Astrocyte (in vitro differentiated cells and primary cell): ENCODE measurements around the gene TTF1. TPM values are rescaled to one million over a fixed set of nuclear protein-coding genes. Genes with fewer than 3 reads are reported as not detected.

ENCODE experiments used
- DNase-seq: peaks from one replicate; pipeline ENCODE4 v3.0.0-alpha.2; 2010; ENCODE audit warnings: low read depth
- FAIRE-seq: peaks from 2 replicates; lab custom pipeline; 2011; peaks lifted over from hg19 to GRCh38; lab: Jason Lieb, UNC
- H2AFZ ChIP-seq: 2 replicates; pipeline ENCODE4 v1.6.0; 2012; ENCODE audit warnings: low read depth, low read length, inconsistent platforms
- H3K27ac ChIP-seq: 2 replicates; pipeline ENCODE4 v1.5.1; 2011; ENCODE audit warnings: low read depth, low read length, inconsistent platforms
- H3K27me3 ChIP-seq: 2 replicates; pipeline ENCODE4 v1.6.0; 2011; ENCODE audit warnings: low read length, inconsistent platforms; ENCODE audit not compliant: insufficient read depth
- H3K36me3 ChIP-seq: 2 replicates; pipeline ENCODE4 v1.5.1; 2011; ENCODE audit warnings: low read length, inconsistent platforms; ENCODE audit not compliant: insufficient read depth
- H3K4me1 ChIP-seq: 2 replicates; pipeline ENCODE4 v1.5.1; 2011; ENCODE audit warnings: low read length, inconsistent platforms; ENCODE audit not compliant: insufficient read depth
- H3K4me2 ChIP-seq: 2 replicates; pipeline ENCODE4 v1.6.0; 2012; ENCODE audit warnings: low read length, inconsistent platforms
- H3K4me3 ChIP-seq: 2 replicates; pipeline ENCODE4 v1.5.1; 2011; ENCODE audit warnings: low read depth, mild to moderate bottlenecking, low read length, inconsistent platforms; ENCODE audit not compliant: insufficient read depth
- H3K79me2 ChIP-seq: 2 replicates; pipeline ENCODE4 v1.6.0; 2012; ENCODE audit warnings: mild to moderate bottlenecking, low read length, inconsistent platforms; ENCODE audit not compliant: insufficient read depth
- H3K9ac ChIP-seq: 2 replicates; pipeline ENCODE4 v1.6.0; 2012; ENCODE audit warnings: mild to moderate bottlenecking, low read length, inconsistent platforms
- H3K9me3 ChIP-seq: 2 replicates; pipeline ENCODE4 v1.5.1; 2012; ENCODE audit warnings: low read depth, mild to moderate bottlenecking, low read length, inconsistent platforms; ENCODE audit not compliant: insufficient read depth
- H4K20me1 ChIP-seq: 2 replicates; pipeline ENCODE4 v1.6.0; 2012; ENCODE audit warnings: low read length, inconsistent platforms; ENCODE audit not compliant: insufficient read depth
- H3K27ac Mint-ChIP-seq: one replicate; pipeline ENCODE4 v1.8.0; 2021; ENCODE audit warnings: mild to moderate bottlenecking, mixed read lengths; ENCODE audit not compliant: unreplicated experiment
- H3K27me3 Mint-ChIP-seq: one replicate; pipeline ENCODE4 v1.8.0; 2021; ENCODE audit warnings: low read depth, mixed read lengths; ENCODE audit not compliant: unreplicated experiment
- H3K36me3 Mint-ChIP-seq: one replicate; pipeline ENCODE4 v1.8.0; 2021; ENCODE audit warnings: low read depth, mixed read lengths; ENCODE audit not compliant: unreplicated experiment
- H3K4me1 Mint-ChIP-seq: one replicate; pipeline ENCODE4 v1.8.0; 2021; ENCODE audit warnings: low read depth, mixed read lengths; ENCODE audit not compliant: unreplicated experiment
- H3K4me3 Mint-ChIP-seq: one replicate; pipeline ENCODE4 v1.8.0; 2021; ENCODE audit warnings: mild to moderate bottlenecking, moderate library complexity, mixed read lengths; ENCODE audit not compliant: unreplicated experiment
- H3K9me3 Mint-ChIP-seq: one replicate; pipeline ENCODE4 v1.8.0; 2021; ENCODE audit warnings: mild to moderate bottlenecking, mixed read lengths; ENCODE audit not compliant: unreplicated experiment
- CTCF ChIP-seq: IDR thresholded peaks from 2 replicates; pipeline ENCODE4 v1.5.1; 2011; ENCODE audit warnings: low read depth, mild to moderate bottlenecking, inconsistent platforms, low read length, moderate library complexity; ENCODE audit not compliant: insufficient read depth
- EZH2 ChIP-seq: IDR thresholded peaks from 2 replicates; pipeline ENCODE4 v1.6.1; 2012; ENCODE audit warnings: mild to moderate bottlenecking, low read length, inconsistent platforms; ENCODE audit not compliant: insufficient read depth
- total RNA-seq: library from RNA; stranded (reverse); gene quantifications from 2 replicates; pipeline ENCODE4 v1.2.1, GENCODE V29; 2021

The TTF1 gene
- total RNA-seq, 1 donor from 2014 or later: 13.2 TPM

DNA sequence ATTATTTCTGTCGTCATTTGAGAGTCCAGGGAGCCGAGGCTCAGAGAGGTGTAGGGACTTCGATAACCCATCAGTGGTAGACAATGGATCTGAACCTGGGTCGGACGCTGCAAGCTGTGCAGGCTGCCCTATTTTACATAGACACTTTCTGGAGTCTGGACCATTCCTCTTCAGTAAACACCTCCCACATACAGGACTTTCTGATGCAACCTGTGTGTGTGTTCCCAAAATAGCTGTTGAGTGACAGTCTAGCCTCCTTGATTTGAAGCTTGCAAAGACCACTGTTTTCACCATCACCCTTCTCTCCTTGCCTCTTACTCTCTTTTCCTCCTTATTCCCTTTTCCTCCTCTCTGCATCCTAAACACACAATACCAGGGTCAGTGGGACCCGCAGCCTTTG lies 34.1 kb upstream of the TTF1 start:
- Histone ChIP-seq H3K79me2 (no peaks in the 10 kb centered on the region), H3K4me2 (no peak overlapping the region), H4K20me1 (no peaks in the 10 kb centered on the region), H2AFZ (no peak overlapping the region), H3K4me3 (no peak overlapping the region), H3K9ac (no peak overlapping the region), H3K36me3 (no peaks in the 10 kb centered on the region), H3K27me3 (peaks cover 21% of the 10 kb centered on the region), H3K4me1 (no peaks in the 10 kb centered on the region), H3K9me3 (no peaks in the 10 kb centered on the region), H3K27ac (no peak overlapping the region)
- FAIRE-seq (no peak), DNase-seq (no peak)
- H3K4me1 Mint-ChIP-seq: peaks cover 8% of the 10 kb centered on the region
- H3K9me3 Mint-ChIP-seq: no peaks in the 10 kb centered on the region
- H3K36me3 Mint-ChIP-seq: no peaks in the 10 kb centered on the region
- H3K27ac Mint-ChIP-seq: no peak overlapping the region
- H3K4me3 Mint-ChIP-seq: no peak overlapping the region
- peaks cover 21% of the 10 kb centered on the region for H3K27me3 Mint-ChIP-seq
- TF ChIP-seq CTCF (no peak), EZH2 (no peak)

DNA sequence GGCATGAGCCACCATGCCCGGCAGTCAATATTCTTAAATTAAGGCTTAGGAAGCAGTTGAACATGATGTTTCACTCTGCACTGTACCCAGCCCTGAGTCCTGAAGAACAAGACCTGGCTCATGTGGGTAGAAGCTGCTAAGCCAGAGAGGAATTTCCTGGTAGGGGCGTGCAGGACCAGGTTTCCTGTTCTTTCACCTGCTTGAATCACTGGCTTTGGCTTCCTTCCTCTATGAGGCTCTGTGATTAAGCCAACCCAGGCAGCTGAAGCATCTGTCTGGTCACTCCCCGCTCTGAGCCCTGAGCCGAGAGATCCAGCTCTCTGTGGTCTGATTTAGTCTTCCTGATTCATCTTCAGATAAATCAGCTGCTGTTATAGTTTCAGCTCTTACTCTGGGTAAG lies 32.5 kb upstream of the TTF1 start:
- Histone ChIP-seq H4K20me1 (no peaks in the 10 kb centered on the region), H2AFZ (no peak overlapping the region), H3K4me2 (no peak overlapping the region), H3K36me3 (no peaks in the 10 kb centered on the region), H3K4me1 (no peaks in the 10 kb centered on the region), H3K79me2 (no peaks in the 10 kb centered on the region), H3K9me3 (no peaks in the 10 kb centered on the region), H3K4me3 (no peak overlapping the region), H3K27ac (no peak overlapping the region), H3K27me3 (peaks cover 33% of the 10 kb centered on the region), H3K9ac (no peak overlapping the region)
- H3K27me3 Mint-ChIP-seq: peaks cover 21% of the 10 kb centered on the region
- TF ChIP-seq EZH2 (no peak), CTCF (no peak)
- DNase-seq (no peak), FAIRE-seq (no peak)
- H3K9me3 Mint-ChIP-seq: no peaks in the 10 kb centered on the region
- H3K36me3 Mint-ChIP-seq: no peaks in the 10 kb centered on the region
- H3K27ac Mint-ChIP-seq: no peak overlapping the region
- H3K4me3 Mint-ChIP-seq: no peak overlapping the region
- H3K4me1 Mint-ChIP-seq: peaks cover 8% of the 10 kb centered on the region

DNA sequence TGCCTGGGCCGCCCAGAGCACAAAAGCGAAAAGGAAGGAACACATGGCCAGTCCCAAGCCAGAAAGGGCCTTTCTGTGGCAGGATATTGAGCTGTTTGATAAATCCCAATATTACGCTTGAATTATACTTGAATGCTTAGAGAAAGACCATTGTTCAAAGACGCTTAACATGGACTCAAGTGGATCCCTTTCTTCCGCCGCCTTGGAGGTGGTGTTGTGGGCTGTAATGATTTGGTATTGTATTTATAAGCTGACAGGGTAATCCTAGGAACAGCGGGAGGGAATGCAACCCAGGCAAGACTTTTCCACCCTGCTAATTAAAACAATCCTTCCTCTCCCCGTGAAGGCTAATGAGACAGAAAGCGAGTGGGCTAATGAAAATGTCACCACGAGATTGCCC lies 28.2 kb upstream of the TTF1 start:
- H3K4me3 Mint-ChIP-seq: no peak overlapping the region
- no peaks in the 10 kb centered on the region for H3K9me3 Mint-ChIP-seq
- no peak for DNase-seq
- H3K4me1 Mint-ChIP-seq: no peaks in the 10 kb centered on the region
- no peaks in the 10 kb centered on the region for H4K20me1 ChIP-seq
- no peaks in the 10 kb centered on the region for H3K4me1 ChIP-seq
- H3K4me2 ChIP-seq: no peak overlapping the region
- FAIRE-seq: no peak
- H3K27me3 Mint-ChIP-seq: peaks cover 11% of the 10 kb centered on the region
- no peak overlapping the region for H3K27ac ChIP-seq
- H2AFZ ChIP-seq: no peak overlapping the region
- no peak overlapping the region for H3K4me3 ChIP-seq
- H3K27ac Mint-ChIP-seq: no peak overlapping the region
- no peaks in the 10 kb centered on the region for H3K79me2 ChIP-seq
- no peaks in the 10 kb centered on the region for H3K9me3 ChIP-seq
- H3K36me3 ChIP-seq: no peaks in the 10 kb centered on the region
- no peak for TF ChIP-seq CTCF
- TF ChIP-seq EZH2: no peak
- H3K36me3 Mint-ChIP-seq: no peaks in the 10 kb centered on the region
- peaks cover 27% of the 10 kb centered on the region for H3K27me3 ChIP-seq
- H3K9ac ChIP-seq: no peak overlapping the region
